Peyer's patch (tissue), 4 donors: ENCODE results near the gene ZBTB7C. TPM values are rescaled to one million over a fixed set of nuclear protein-coding genes. Genes with fewer than 3 reads are reported as not detected.

ENCODE experiments used
- DNase-seq, 3 donors: peaks; one replicate each; pipeline ENCODE4 v3.0.0-alpha.2; 2017 to 2019
- H3K27ac ChIP-seq, 4 donors: fragments of 200-600 bp; sonication (generic); one replicate each; pipeline ENCODE4 v1.5.1; 2016 to 2019
- H3K27me3 ChIP-seq, 2 donors: fragments of 200-600 bp; sonication (generic); one replicate each; pipeline ENCODE4 v1.5.1; 2019
- H3K36me3 ChIP-seq, 3 donors: fragments of 200-600 bp; sonication (generic); one replicate each; pipeline ENCODE4 v1.5.1; 2016 to 2019
- H3K4me1 ChIP-seq, 4 donors: fragments of 200-600 bp; sonication (generic); one replicate each; pipeline ENCODE4 v1.5.1; 2016 to 2019
- H3K4me3 ChIP-seq, 4 donors: fragments of 200-600 bp; sonication (generic); 1 replicate in 3 of 4; 2 replicates in 1 of 4; pipeline ENCODE4 v1.5.1; 2016 to 2019; ENCODE audit warnings: mild to moderate bottlenecking in 1 of 4
- H3K9me3 ChIP-seq, 4 donors: fragments of 200-600 bp; sonication (generic); one replicate each; pipeline ENCODE4 v1.5.1; 2016 to 2019; ENCODE audit warnings: mild to moderate bottlenecking in 1 of 4
- CTCF ChIP-seq, 6 experiments: fragments of 450-650 bp in 4 of 6; fragments of 200-600 bp in 2 of 6; sonication (generic) in 1 of 6; IDR thresholded peaks; one replicate each; pipeline ENCODE4 v1.5.1; 2017 to 2019; ENCODE audit warnings: antibody characterized with exemption in 6 of 6, mild to moderate bottlenecking in 3 of 6, moderate library complexity in 1 of 6
- POLR2A ChIP-seq, 2 donors: fragments of 450-650 bp; IDR thresholded peaks; one replicate each; pipeline ENCODE4 v1.5.1; 2017; ENCODE audit warnings: antibody characterized with exemption in 2 of 2, mild to moderate bottlenecking in 2 of 2, moderate library complexity in 2 of 2
- total RNA-seq, 4 donors: library from RNA; depleted of rRNA; stranded (reverse); fragments of >200 nt; gene quantifications; one replicate each; pipeline ENCODE4 v1.1.0, GENCODE V29; 2016

The ZBTB7C gene
- total RNA-seq, 4 donors from 2014 or later = 10.5 to 15.7 (median 14.2) TPM

DNA sequence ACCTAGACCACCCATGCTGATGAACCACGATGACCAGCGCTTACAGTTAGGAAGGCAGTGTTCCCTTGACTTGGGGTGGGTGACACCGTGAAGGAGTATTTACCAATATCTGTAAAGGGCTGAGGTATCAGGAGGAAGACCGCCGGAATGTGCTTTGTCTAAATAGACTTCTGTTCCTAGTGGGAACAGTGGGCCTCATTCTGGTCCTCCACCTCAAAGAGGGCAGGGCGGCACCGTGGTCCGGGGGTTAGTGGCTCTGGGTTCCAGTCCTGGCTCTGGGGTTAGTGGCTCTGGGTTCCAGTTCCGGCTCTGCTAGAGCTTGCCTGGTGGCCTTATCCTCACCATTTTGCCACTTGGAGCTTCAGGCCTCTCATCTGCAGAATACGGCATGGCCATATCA lies 387.2 kb downstream of the ZBTB7C start:
- TF ChIP-seq POLR2A (IDR thresholded peaks at IDR 0.05) = no peak
- no peak for TF ChIP-seq CTCF (IDR thresholded peaks at IDR 0.05)
- Histone ChIP-seq H3K9me3 (no peaks in the 10 kb centered on the region), H3K27ac (no peak overlapping the region), H3K36me3 (no peaks in the 10 kb centered on the region), H3K4me1 (no peaks in the 10 kb centered on the region), H3K27me3 (no peaks in the 10 kb centered on the region), H3K4me3 (no peak overlapping the region)
- peak in 1 of 3 donors; percentile 24 for DNase-seq

GRCh38 chr18:48021273-48021914 lies 387.8 kb downstream of the ZBTB7C start:
- Histone ChIP-seq H3K9me3 (no peaks in the 10 kb centered on the region), H3K27ac (no peak overlapping the region), H3K27me3 (no peaks in the 10 kb centered on the region), H3K36me3 (no peaks in the 10 kb centered on the region), H3K4me1 (no peaks in the 10 kb centered on the region), H3K4me3 (no peak overlapping the region)
- TF ChIP-seq CTCF (IDR thresholded peaks at IDR 0.05) (no peak), POLR2A (IDR thresholded peaks at IDR 0.05) (no peak)
- peak in 1 of 3 donors; percentile 9 for DNase-seq

DNA sequence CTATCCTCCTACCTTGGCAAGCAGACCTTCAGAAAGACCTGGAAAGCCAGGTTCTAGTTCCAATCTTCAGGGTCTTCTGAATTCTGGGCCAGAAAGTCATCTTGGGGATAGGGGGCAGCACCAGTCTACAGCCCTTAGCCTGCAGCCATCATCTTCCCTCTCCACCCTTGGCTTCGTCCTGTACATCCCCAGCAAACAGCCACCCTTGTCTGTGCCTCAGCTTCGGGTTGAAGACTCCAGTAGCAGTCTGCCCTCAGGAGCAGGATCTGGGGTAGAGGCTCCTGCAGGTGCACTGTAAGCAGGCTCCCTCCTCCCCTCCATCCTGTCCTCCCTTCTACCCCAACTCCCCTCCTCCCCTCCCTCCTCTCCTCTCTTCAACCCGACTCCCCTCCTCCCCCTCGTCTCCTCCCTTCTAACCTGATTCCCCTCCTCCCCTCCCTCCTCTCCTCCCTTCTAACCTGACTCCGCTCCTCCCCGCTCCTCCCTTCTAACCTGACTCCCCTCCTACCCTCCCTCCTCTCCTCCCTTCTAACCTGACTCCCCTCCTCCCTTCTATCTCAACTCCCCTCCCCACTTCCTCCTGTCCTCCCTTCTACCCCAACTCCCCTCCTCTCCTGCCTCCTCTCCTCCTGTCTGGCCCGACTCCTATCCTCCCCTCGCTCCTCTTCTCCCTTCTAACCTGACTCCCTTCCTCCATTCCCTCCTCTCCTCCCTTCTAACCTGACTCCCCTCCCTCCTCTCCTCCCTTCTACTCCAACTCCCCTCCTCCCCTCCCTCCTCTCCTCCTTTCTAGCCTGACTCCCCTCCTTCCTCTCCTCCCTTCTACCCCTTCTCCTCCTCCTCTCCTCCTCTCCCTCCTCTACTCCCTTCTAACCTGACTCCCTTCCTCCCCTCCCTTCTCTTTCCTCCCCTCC lies 388.6 kb downstream of the ZBTB7C start:
- H3K27me3 ChIP-seq = no peaks in the 10 kb centered on the region
- no peaks in the 10 kb centered on the region for H3K36me3 ChIP-seq
- H3K27ac ChIP-seq = no peak overlapping the region
- H3K9me3 ChIP-seq = no peaks in the 10 kb centered on the region
- no peak for TF ChIP-seq CTCF (IDR thresholded peaks at IDR 0.05)
- TF ChIP-seq POLR2A (IDR thresholded peaks at IDR 0.05) = no peak
- H3K4me3 ChIP-seq = no peak overlapping the region
- peak in 1 of 3 donors; percentile 17 for DNase-seq
- H3K4me1 ChIP-seq = no peaks in the 10 kb centered on the region

DNA sequence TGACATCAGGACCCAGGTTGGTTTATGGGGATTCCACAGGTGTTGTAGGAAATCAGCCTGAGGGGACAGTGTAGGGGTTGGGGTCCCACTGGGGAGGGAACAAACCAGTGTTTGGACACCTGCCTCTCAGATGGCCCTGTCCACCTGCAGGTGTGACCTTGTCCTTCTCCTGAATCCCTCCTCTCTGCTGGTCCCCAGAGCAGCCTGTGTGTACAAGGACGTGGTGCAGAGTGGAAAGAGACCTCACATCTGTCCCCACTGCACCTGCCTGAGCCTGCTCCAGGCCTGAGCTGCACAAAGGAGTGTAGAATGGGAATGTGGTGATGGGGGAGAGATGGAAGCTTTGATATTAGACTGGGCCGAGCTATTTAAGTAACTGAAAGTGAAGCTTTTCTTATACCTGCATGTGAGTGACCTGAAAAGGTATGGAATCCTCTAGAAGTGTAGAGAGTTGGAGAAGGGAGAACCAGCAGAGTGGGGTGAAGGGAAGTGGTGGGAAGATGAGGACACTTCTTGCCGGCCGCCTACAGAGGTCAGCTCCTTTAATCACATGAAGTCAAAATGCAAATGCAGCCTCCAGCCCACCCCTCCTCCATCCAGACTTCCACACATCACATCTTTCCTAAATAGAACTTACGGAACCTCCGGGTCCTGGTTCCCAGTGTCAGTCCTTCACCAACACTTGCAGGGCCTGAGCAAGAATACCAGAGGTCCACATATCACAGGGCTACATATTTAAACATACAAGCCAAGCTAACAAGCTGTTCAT lies 389.4 kb downstream of the ZBTB7C start:
- no peak for TF ChIP-seq POLR2A (IDR thresholded peaks at IDR 0.05)
- TF ChIP-seq CTCF (IDR thresholded peaks at IDR 0.05) = no peak
- Histone ChIP-seq H3K27me3 (no peaks in the 10 kb centered on the region), H3K27ac (no peak overlapping the region), H3K4me1 (no peaks in the 10 kb centered on the region), H3K4me3 (no peak overlapping the region), H3K9me3 (no peaks in the 10 kb centered on the region), H3K36me3 (no peaks in the 10 kb centered on the region)
- DNase-seq = peak in 1 of 3 donors; percentile 21

DNA sequence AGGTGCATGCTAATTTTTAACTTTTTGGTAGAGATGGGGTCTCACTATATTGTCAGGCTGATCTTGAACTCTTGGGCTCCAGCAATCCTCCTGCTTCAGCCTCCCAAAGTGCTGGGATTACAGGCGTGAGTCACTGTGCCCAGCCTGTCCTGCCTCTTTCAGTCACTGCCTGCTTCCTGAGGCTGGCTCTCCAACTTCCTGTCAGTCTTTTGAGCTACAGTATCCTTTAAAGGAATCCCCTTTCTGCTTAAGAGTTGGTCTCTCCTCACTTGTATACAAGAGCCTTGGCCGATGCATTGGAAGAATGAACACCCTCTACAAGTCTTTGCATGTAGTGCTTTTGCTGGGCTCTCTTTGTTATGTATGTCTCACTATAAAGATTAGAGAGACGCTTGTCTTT lies 390.3 kb downstream of the ZBTB7C start:
- H3K4me3 ChIP-seq = no peak overlapping the region
- no peaks in the 10 kb centered on the region for H3K9me3 ChIP-seq
- DNase-seq = no peak

More for the DNA sequence above, 390.3 kb downstream of the ZBTB7C start:
- no peaks in the 10 kb centered on the region for H3K36me3 ChIP-seq
- TF ChIP-seq POLR2A (IDR thresholded peaks at IDR 0.05) (no peak), CTCF (IDR thresholded peaks at IDR 0.05) (no peak)
- H3K27ac ChIP-seq = no peak overlapping the region
- H3K27me3 ChIP-seq = no peaks in the 10 kb centered on the region
- no peaks in the 10 kb centered on the region for H3K4me1 ChIP-seq
